CD4-positive, alpha-beta T cell treated with Interferon alpha-2 for 1 hour (primary cell): ENCODE results near the gene FIGN.

Experiments
- DNase-seq, 2 donors: peaks; one replicate each; pipeline ENCODE4 v3.0.0-alpha.2; 2020 to 2022

The FIGN gene

GRCh38 chr2:163734881-163735684 is 725 bp downstream of the FIGN start:
- no peak for DNase-seq

GRCh38 chr2:163734401-163734800 is 1.4 kb downstream of the FIGN start:
- DNase-seq = no peak

GRCh38 chr2:163733956-163734355 is 1.9 kb downstream of the FIGN start:
- DNase-seq = no peak

GRCh38 chr2:163733301-163733938 is 2.4 kb downstream of the FIGN start:
- no peak for DNase-seq

- DNase-seq = no peak
Observed at GRCh38 chr2:163732727-163733126, 3.1 kb downstream of the FIGN start.

- DNase-seq = no peak
Observed at GRCh38 chr2:163731735-163732134, 4.1 kb downstream of the FIGN start.

- no peak for DNase-seq
Observed at GRCh38 chr2:163730556-163730955, 5.3 kb downstream of the FIGN start.

- DNase-seq = no peak
Observed at GRCh38 chr2:163729636-163730273, 6.1 kb downstream of the FIGN start.

GRCh38 chr2:163723881-163724280 is 11.9 kb downstream of the FIGN start:
- DNase-seq = no peak

GRCh38 chr2:163723348-163723747 is 12.5 kb downstream of the FIGN start:
- DNase-seq = no peak

- no peak for DNase-seq
Observed at GRCh38 chr2:163719331-163719730, 16.5 kb downstream of the FIGN start.

- no peak for DNase-seq
Observed at GRCh38 chr2:163717993-163718680, 17.7 kb downstream of the FIGN start.

GRCh38 chr2:163717515-163717914 is 18.3 kb downstream of the FIGN start:
- no peak for DNase-seq

GRCh38 chr2:163716101-163716500 is 19.7 kb downstream of the FIGN start:
- no peak for DNase-seq

GRCh38 chr2:163715668-163716067 is 20.1 kb downstream of the FIGN start:
- no peak for DNase-seq

GRCh38 chr2:163715199-163715598 is 20.6 kb downstream of the FIGN start:
- DNase-seq = no peak

- no peak for DNase-seq
Observed at GRCh38 chr2:163713534-163714311, 22.1 kb downstream of the FIGN start.

GRCh38 chr2:163711699-163712098 is 24.1 kb downstream of the FIGN start:
- DNase-seq = no peak

- DNase-seq = no peak
Observed at GRCh38 chr2:163711258-163711657, 24.6 kb downstream of the FIGN start.

- no peak for DNase-seq
Observed at GRCh38 chr2:163709270-163709669, 26.5 kb downstream of the FIGN start.

GRCh38 chr2:163708265-163708664 is 27.5 kb downstream of the FIGN start:
- DNase-seq = no peak

GRCh38 chr2:163703386-163703785 is 32.4 kb downstream of the FIGN start:
- DNase-seq = no peak
